HG03575 (cell line): ENCODE data around the gene LRP6.

Experiments
- ATAC-seq: cut with Tn5 transposase; IDR thresholded peaks from one replicate; pipeline ENCODE4 v1.9.1; 2021; ENCODE audit not compliant: unreplicated experiment, insufficient number of reproducible peaks, low FRiP score; ENCODE audit errors: extremely low read depth

LRP6 gene

DNA sequence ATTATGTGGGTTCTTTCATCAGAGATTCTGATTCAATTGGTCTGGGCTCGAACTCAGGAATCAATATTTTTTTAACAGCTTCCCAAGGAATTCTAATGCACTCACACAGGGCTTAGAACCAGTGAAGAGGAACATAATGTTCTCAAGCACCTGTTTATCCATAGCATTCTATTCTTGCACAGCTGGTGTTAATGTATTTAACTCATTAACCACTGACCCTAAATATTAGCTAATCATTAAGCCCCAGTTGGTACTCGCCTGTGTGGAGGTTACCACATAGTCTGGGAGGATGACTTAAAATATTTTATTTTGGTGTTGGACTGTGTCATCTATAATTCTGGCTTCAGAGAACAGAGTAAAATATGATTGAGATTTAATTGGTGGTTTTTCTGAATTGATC, 45.3 kb downstream of the LRP6 start:
- no peak for ATAC-seq

DNA sequence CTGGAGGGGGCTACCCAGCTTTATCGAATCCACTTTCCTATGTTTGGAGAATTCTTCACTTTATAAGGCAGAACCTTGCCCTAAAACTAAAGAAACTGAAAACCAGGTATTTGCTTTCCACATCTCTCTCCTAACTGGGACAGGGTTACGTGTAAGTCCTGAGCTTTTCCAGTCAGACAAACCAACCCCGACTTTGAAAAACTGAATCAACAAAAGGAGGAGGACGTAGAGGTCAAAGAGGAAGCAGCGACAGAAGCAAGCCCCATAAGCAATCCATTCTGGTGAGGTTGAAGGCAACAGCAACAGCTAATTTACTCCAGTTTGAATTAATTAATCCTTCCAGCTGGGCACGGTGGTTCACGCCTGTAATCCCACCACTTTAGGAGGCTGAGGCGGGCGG, 47.2 kb downstream of the LRP6 start:
- no peak for ATAC-seq

DNA sequence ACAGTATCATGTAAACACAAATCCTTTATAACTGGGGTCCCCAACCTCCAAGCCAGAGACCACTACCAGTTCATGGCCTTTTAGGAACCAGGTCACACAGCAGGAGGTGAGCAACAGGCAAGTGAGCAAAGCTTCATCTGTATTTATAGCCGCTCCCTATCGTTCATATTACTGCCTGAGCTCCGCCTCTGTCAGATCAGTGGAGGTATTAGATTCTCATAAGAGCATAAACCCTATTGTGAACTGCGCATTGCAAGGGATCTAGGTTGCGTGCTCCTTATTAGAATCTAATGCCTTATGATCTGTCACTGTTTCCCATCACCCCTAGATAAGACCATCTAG, 49.9 kb downstream of the LRP6 start:
- no peak for ATAC-seq

DNA sequence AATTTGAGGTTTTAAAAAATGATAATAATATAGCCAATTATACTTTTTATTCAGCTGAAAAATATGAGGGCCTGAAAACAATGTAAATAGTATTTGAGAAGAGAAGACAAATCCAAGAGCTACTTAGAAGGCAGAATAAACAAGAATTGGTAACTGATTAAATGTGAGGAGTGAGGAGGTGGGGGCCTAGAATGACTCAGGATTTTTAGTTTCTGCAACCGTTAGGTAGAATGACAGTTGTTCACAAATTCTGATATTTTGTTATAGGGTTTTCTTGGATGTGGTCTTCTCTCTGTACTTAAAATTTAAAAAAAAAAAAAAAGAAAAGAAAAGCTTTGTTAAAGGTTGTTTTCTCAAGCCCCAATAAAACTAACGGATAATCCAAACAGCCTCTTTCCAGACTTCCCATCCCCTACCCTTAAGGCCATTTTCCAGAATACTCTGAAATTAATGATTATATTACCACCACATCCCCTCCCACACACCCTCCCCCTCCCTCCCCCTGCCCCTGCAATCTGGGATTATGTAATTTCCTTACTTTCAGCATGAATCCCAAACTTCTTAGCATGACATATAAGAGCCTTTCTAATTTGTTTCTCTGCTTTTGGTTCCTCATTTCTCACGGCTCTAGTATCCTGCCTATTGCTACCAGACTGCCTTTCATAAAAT, 50.4 kb downstream of the LRP6 start:
- ATAC-seq = no peak

DNA sequence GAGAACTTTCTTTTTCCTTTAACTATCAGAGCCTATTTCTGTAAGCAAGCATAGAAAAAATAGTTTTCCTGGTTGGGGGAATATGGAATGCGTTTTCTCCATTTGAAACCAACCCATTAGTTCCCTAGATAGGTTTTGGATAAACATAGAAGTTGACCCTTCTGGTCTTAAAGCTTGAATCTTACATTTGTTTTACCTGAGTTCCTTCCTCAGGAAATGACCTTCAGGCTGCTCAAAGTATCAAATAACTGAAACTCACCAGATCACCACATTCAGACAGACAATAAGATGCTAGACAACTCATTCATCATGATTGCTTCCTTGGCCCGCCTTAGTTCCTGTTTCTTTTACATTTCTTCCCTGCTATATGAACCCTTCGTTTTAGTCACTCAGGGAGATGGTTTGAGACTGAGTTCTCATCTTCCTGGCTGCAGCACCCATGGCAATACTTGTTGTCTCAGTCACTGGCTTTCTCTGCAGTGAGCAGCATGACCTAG, 52.2 kb downstream of the LRP6 start:
- no peak for ATAC-seq

DNA sequence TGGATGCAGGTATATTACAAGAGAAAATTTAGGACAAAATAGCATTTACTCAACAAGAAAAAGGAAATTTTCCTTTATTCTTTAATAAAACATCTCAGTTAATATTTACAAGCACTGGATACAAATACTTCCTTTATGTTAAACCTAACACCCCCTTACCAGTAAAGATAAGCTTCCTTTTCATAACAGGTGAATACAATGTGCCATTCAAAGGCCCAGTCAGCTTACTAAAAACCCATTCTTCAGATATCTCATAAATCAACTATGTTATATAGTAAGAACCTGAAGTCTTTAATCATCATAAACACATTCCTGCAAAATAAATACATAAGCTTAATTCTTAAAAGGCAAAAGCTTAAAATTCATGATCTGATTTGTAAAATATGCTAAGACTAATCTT, 52.6 kb downstream of the LRP6 start:
- ATAC-seq = no peak

DNA sequence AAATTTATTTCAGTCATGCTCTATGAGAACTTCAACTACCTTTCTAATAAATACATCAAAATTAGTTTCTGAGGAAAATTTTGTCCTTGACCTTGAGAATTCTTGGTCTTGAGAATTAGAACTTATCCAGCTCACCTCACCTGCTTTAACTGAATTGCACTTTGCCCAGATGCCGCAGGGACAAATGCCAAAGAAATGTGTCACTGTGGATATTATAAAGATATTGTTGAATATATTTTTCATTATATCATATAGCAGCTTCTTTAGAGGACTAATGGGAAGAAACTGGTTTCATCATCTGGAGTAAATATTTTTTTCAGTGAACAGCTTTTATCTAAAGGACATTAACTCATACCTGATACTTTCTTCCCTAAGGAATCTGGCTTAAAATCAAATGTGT, 54.1 kb downstream of the LRP6 start:
- ATAC-seq = no peak

DNA sequence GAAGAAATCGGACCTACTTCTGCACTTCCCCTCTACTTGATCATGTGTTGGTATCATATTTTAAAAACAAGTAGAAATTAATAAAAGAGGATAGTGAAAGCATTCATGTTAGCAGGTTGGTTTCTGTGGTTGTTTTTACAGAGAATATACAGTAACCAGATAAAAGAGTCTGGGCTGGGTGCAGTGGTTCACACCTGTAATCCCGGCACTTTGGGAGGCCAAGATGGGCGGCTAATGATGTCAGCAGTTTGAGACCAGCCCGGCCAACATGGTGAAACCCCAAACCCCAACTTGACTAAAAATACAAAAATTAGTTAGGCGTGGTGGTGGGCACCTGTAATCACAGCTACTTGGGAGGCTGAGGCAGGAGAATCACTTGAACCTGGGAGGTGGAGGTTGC, 55.9 kb downstream of the LRP6 start:
- ATAC-seq = no peak

DNA sequence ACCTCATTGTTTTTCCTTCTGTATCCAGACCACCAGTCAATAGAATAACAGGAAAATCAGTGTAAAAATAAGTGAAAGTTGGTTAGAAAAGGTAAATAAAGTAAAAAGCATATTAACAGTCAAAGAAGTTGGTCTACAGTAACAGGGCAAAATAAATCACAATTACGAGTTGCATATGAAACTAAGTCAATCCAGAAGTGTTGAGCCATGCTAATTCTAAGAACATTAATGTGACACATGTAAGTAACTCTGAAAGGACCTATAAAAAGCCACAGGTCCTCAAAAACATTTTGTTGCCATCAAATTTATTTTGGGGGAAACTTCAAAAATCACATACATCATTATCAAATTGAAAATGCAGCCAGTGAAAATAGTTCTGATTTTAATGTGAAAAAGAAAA, 56.4 kb downstream of the LRP6 start:
- ATAC-seq = no peak

DNA sequence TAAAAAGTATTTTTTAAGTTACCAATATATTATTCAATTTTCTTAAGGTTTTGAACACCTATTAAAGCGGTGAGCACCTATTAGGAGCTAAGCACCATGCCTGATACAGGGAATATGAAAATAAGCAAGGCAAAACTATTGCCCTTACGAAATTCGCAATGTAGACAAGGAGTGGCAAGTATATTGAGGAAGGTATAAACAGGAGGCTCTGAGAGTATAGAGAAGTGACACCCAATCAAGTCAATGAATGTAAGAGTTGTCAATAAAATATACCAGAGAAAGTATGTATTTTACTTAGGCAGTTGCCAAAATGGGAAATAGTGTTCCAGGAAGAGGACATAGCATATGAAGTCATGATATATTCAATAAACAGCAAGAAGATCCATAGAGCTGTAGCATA, 57.2 kb downstream of the LRP6 start:
- ATAC-seq = no peak

DNA sequence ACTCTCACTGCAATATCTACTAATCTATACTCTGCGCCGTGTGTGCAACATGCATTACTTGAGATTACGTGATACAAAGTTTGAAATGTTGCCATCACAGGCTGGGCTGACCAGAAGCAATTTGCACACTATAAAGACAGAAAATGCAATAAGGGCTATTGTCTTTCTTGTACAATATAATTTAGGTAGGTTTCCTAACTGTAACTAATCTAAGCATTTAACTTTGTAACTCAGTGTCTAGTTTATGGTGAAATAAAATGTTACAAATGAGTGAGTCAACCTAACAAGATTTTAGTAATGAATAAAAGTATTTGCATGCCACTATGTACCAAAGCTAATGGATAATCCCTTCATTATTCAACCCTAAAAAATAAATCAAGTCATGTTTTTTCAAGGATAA, 57.8 kb downstream of the LRP6 start:
- ATAC-seq = no peak

DNA sequence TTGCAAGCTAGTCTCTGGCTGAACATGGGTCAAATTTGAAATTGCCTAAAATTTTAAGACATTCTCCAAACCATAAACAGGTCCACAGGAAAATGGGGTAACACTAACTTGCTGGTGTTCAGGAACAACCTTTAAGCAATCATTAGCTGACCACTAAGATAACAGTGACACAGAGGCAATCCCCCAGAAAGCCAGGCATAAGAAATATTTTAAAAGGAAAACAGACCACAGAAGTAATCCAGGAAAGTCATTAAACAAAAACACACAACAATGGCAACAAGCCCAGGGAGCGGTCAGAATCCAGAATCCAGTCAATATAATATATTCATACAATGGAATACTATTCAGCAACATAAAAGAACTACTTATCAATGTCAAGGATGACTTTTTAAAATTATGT, 59.1 kb downstream of the LRP6 start:
- ATAC-seq = no peak

DNA sequence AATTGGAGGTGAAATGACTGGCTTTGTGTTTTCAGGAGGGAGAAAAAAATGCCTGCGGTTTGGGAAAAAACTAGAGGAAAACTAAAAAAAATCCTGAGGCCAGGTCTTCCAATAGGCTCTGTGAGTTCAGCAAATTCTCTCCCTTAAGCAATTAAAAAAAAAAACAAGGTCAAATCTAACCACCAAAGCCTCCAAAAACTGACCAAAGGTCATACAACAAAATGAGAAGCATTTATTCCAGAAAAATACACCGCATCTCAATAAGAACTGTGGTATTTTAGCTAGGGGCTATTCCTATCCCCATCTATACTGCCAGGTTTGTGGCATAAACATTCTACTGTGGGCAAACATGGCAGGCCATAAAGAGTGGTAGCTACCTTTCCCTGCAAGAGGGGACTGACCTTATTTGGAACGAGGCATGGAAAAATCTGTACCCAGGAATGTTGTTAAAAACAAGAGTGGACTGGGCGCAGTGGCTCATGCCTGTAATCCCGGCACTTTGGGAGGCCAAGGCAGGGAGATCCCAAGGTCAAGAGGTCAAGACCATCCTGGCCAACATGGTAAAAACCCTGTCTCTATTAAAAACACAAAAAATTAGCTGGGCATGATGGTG, 60.0 kb downstream of the LRP6 start:
- ATAC-seq = no peak

DNA sequence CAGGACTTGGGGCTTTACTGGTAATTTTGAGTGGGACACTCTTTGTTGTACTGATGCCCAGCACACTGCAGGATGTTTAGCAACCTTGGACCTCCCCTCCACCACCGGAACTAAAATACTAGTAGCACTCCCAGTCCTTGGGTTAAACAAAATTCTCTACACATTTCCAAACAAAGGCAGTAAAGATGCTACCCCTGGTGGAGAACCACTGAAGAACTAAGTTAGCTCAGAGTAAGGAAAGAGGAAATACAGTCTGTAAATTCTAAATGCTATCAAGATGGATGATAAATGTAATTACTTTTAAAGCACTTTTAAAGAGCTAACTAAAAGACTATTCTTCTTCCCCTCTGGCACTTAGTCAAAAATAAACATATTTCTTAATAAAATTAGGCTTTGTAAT, 64.1 kb downstream of the LRP6 start:
- no peak for ATAC-seq

DNA sequence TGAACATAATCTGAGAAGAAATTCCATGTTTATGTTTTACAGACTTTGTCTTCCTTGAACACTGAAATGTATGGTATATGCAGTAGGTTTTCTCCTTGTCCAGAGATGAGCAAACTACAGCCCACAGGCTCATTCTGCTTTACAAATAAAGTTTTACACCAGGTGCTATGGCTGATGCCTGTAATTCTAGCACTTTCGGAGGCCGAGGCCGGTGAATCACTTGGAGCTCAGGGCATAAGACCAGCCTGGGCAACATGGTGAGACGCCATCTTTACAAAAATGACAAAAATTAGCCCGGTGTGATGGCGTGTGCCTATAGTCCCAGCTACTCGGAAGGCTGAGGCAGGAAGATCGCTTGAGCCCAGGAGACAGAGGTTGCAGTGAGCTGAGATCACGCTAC, 64.7 kb downstream of the LRP6 start:
- ATAC-seq = no peak

DNA sequence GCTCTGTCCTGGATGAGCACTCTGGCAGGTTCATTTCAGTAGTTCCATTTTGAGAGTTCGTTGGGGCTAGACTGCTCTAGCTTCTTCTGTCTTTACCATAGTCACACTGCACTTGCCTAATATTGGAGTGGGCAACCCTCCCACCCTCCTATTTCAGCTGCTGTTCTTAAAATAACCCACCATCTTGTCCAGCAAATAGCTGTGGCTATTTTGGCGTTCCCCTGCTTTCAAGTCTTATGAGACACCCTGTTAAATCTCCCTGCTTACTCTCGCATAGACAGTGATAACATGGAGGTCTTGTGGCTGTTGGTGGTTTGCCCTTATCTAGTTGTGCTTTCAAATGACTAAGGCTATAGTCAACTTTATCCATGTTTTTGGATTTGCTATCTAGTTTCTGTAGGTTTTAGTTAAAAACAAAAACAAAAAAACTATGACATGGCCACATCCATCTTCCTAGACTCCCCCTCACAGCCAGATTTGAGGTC, 65.5 kb downstream of the LRP6 start:
- ATAC-seq = no peak

DNA sequence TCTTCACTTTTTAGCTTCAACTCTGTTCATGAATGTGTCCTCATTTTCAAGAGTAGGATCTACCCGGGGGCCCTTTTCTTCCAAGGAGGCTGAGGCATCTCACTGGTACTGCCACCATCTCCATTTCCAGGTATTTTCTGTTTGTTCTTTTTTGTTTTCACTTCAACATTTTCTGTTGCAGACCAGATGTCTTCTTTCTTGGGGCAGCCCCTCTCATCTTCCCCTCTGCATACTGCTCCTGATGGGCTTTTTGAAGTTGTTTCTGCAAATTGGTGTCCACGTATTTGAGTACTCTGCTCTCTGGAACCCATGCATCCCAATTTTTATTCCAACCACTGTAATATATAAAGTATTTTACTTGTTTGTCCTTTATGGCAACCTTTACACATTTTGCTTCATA, 66.5 kb downstream of the LRP6 start:
- ATAC-seq = no peak

DNA sequence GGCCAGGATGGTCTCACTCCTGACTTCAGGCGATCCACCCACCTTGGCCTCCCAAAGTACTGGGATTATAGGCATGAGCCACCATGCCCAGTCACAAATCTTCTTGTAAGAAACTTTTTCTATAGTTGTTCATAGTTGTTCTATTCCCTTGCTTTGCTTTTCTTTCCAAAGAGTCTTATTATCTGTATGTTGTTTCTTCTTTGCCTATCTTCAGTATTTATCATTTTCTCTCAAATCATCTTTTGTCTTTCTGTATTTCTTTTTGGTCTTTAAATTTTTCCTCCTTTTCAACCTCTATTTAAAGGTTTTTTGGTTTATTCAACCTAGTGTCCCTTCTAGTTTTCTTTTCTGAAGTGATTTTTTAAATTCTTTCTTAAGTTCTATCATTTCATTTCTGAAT, 68.7 kb downstream of the LRP6 start:
- ATAC-seq = no peak

DNA sequence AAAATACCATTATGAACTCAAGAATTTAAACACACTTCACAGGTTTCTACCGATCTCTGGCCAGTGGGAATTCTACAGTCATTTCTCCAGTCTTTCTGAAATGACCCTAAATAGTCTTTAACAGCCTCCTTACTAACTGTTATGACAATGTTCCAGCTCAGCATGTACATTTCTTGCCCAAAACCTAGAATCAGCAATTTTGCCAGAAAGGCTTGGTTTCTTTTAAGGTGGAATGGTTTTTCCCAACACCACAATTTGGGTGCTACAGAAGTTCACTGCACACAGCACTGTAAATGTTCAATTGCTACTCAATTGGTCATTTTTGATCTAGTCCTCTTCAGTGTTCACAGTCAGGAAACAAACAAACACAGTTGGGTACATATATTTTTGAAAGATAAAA, 69.7 kb downstream of the LRP6 start:
- ATAC-seq = no peak

DNA sequence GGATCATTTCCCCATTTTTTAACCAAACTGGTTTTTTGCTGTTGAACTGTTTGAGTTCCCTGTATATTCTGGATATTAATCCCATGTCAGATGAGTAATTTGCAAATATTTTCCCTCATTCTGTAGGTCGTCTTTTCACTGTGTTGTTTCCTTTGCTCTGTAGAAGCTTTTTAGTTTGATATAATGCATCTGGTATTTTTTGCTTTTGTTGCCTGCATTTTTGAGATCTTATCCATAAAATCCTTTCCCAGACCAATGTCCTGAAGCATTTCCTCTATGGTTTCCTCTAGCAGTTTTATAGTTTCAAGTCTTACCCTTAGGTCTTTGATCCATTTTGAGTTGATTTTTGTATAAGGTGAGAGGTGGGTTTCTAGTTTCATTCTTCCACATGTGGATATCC, 71.3 kb downstream of the LRP6 start:
- no peak for ATAC-seq

DNA sequence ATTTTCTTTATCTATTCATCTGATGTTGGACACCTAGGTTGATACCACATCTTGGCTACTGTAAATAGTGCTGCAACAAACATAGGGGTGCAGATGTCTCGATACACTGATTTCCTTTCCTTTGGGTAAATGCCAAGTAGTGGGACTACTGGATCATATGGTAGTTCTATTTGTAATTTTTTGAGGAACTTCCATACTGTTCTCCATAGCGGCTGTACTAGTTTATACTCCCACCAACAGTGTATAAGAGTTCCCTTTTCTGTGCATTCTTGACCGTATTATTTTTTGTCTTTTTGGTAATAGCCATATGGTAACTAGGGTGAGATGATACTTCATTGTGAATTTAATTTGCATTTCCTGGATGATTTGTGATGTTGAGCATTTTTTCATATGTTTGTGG, 71.8 kb downstream of the LRP6 start:
- ATAC-seq = no peak
